Lung (tissue), 12 donors: ENCODE data around the gene EIF5A. TPM values are rescaled to one million over a fixed set of nuclear protein-coding genes. Genes with fewer than 3 reads are reported as not detected.

ENCODE experiments used
- ATAC-seq: fragments of 200-7000 bp; cut with Tn5 transposase; one replicate; pipeline ENCODE4 v1.9.1; 2020; ENCODE audit warnings: moderate number of reproducible peaks; ENCODE audit not compliant: insufficient read depth, low FRiP score
- DNase-seq, 3 donors: peaks; one replicate each; pipeline ENCODE4 v3.0.0-alpha.2; 2013 to 2017
- H3K27ac ChIP-seq, 2 donors: one replicate each; pipeline ENCODE4 v1.5.1; 2013; ENCODE audit warnings: mild to moderate bottlenecking in 2 of 2, moderate library complexity in 2 of 2, control low read depth in 1 of 2, inconsistent platforms in 1 of 2, low read depth in 1 of 2, low read length in 1 of 2
- H3K27me3 ChIP-seq, 3 donors: one replicate each; pipeline ENCODE4 v1.5.1; 2013; ENCODE audit warnings: low read length in 2 of 3; ENCODE audit not compliant: control insufficient read depth in 3 of 3, insufficient read depth in 3 of 3
- H3K36me3 ChIP-seq, 4 donors: one replicate each; pipeline ENCODE4 v1.5.1; 2013; ENCODE audit warnings: low read length in 4 of 4, mild to moderate bottlenecking in 1 of 4, moderate library complexity in 1 of 4; ENCODE audit not compliant: control insufficient read depth in 4 of 4, insufficient read depth in 4 of 4
- H3K4me1 ChIP-seq, 5 donors: one replicate each; pipeline ENCODE4 v1.5.1; 2013; ENCODE audit warnings: low read length in 5 of 5, mild to moderate bottlenecking in 2 of 5, moderate library complexity in 1 of 5; ENCODE audit not compliant: control insufficient read depth in 5 of 5, insufficient read depth in 5 of 5
- H3K4me3 ChIP-seq: one replicate; pipeline ENCODE4 v1.5.1; 2013; ENCODE audit warnings: mild to moderate bottlenecking, control low read depth, moderate library complexity
- H3K9ac ChIP-seq, 2 donors: one replicate each; pipeline ENCODE4 v1.5.1; 2013; ENCODE audit warnings: low read length in 2 of 2, control low read depth in 1 of 2; ENCODE audit not compliant: insufficient read depth in 1 of 2
- H3K9me3 ChIP-seq, 4 donors: one replicate each; pipeline ENCODE4 v1.5.1; 2013; ENCODE audit warnings: low read length in 3 of 4, mild to moderate bottlenecking in 1 of 4, moderate library complexity in 1 of 4; ENCODE audit not compliant: control insufficient read depth in 4 of 4, insufficient read depth in 3 of 4
- WGBS, 2 donors: extraction: QIAGEN DNeasy Blood & Tissue Kit; methylation state at CpG; one replicate each; pipeline ENCODE4 v1.1.7; 2013; 5-methylcytosine and 5-hydroxymethylcytosine counted together
- polyA plus RNA-seq, 2 donors: library from polyadenylated mRNA; stranded (reverse); fragments of 200-250 nt; gene quantifications; one replicate each; pipeline ENCODE4 v1.2.1, GENCODE V29; 2013
- total RNA-seq, 2 donors: library from RNA; depleted of rRNA in 1 of 2; stranded (reverse); fragments of >200 nt in 1 of 2; gene quantifications; one replicate each; pipeline ENCODE4 v1.2.1, GENCODE V29; 2014 to 2021
- TF ChIP-seq, protein P1 (sequence below): IDR thresholded peaks from 2 replicates; pipeline ENCODE4 v1.5.1; 2012; ENCODE audit warnings: mild to moderate bottlenecking; ENCODE audit errors: control extremely low read depth, extremely low read depth
- donor health status: control.
- donor health status: control.
- donor health status: Bipolar disorder and iron deficiency.
- donor health status: healthy.
- donor health status: DM: yes; HTN: yes; CAD: no.

EIF5A gene
- total and polyA plus RNA-seq, 4 donors: 104 to 607 (median 556) TPM

DNA sequence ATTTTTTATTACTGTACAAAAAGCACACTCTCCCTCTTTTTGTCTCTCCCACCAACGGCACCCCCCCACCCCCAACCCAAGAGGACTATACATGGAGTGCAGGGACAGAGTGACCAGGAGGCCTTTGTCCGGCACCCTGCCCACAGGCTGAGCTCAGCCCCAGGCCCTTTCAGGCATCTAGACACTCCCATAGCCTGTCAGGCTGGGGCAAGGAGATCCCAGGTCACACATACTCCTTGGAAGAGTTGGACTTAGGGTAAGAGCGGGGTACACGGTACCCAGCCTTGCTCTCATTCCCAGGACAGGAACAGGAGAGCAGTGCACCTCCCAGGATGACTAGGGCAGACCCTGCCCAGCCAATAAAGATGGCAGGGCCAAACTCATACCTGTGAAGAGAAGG lies 47.3 kb upstream of the EIF5A start:
- peaks cover 0 to 23% (median 18%) of the 10 kb centered on the region in 3 donors for H3K27me3 ChIP-seq
- WGBS, 2 donors: 69 to 82% methylated on average over 4 of the region's 4 CpGs
- peak overlapping the region in 1 of 2 donors; percentile 31 for H3K9ac ChIP-seq
- H3K36me3 ChIP-seq: peaks cover 0 to 18% (median 7%) of the 10 kb centered on the region in 4 donors
- ATAC-seq: no peak
- no peak for DNase-seq
- H3K9me3 ChIP-seq: no peaks in the 10 kb centered on the region
- no peak overlapping the region for H3K4me3 ChIP-seq
- TF ChIP-seq, protein P1, sequence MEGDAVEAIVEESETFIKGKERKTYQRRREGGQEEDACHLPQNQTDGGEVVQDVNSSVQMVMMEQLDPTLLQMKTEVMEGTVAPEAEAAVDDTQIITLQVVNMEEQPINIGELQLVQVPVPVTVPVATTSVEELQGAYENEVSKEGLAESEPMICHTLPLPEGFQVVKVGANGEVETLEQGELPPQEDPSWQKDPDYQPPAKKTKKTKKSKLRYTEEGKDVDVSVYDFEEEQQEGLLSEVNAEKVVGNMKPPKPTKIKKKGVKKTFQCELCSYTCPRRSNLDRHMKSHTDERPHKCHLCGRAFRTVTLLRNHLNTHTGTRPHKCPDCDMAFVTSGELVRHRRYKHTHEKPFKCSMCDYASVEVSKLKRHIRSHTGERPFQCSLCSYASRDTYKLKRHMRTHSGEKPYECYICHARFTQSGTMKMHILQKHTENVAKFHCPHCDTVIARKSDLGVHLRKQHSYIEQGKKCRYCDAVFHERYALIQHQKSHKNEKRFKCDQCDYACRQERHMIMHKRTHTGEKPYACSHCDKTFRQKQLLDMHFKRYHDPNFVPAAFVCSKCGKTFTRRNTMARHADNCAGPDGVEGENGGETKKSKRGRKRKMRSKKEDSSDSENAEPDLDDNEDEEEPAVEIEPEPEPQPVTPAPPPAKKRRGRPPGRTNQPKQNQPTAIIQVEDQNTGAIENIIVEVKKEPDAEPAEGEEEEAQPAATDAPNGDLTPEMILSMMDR: no peak
- peak overlapping the region in 1 of 2 donors; percentile 79 for H3K27ac ChIP-seq
- H3K4me1 ChIP-seq: peaks cover 0 to 11% (median 0%) of the 10 kb centered on the region in 5 donors

DNA sequence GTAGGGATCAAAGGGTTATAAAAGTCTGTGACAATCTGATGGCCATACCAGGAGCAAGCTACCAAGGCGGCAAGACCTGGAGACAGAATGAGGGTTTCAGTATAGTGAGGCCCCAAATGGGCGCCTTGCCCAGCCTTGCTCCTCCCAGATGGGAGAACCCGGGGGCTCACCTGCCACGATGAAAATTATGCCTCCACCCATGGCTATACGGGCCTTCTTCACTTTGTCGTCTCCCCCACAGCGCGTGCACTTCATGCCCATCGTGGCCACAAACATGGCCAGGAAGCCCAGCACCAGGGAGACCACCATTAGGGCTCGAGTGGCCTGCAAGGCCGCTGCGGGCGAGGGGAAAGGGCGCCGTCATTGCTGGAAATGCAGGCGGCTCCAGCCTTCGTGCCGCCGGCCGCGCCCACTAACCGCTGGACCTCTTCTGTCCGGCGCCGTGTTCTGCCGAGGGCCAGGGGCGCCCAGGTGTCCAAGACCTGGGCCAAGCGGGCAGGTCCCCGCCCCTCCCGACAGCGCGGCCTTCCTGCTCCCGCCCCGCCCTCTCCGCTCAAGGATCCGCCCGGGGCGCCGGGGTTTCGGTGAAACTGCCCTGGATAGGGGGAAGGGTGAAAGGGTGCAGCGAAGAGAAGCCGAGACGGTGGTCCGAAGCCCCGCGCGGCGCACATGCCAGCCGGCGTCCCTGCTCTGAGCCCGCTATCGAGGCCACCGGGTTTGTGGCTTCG lies 46.6 kb upstream of the EIF5A start:
- H3K9ac ChIP-seq: peak overlapping the region in 1 of 2 donors; percentile 31
- no peaks in the 10 kb centered on the region for H3K9me3 ChIP-seq
- peaks cover 0 to 18% (median 7%) of the 10 kb centered on the region in 4 donors for H3K36me3 ChIP-seq
- peaks cover 0 to 23% (median 18%) of the 10 kb centered on the region in 3 donors for H3K27me3 ChIP-seq
- H3K27ac ChIP-seq: peak overlapping the region in 1 of 2 donors; percentile 90
- peaks cover 0 to 11% (median 0%) of the 10 kb centered on the region in 5 donors for H3K4me1 ChIP-seq
- TF ChIP-seq, protein P1: no peak
- ATAC-seq (peak; percentile 63), DNase-seq (peak; percentile 38 to 58 (median 47))
- peak overlapping the region; percentile 57 for H3K4me3 ChIP-seq
- WGBS, 2 donors: 7 to 13% methylated on average over 30 to 54 of the region's 54 CpGs

DNA sequence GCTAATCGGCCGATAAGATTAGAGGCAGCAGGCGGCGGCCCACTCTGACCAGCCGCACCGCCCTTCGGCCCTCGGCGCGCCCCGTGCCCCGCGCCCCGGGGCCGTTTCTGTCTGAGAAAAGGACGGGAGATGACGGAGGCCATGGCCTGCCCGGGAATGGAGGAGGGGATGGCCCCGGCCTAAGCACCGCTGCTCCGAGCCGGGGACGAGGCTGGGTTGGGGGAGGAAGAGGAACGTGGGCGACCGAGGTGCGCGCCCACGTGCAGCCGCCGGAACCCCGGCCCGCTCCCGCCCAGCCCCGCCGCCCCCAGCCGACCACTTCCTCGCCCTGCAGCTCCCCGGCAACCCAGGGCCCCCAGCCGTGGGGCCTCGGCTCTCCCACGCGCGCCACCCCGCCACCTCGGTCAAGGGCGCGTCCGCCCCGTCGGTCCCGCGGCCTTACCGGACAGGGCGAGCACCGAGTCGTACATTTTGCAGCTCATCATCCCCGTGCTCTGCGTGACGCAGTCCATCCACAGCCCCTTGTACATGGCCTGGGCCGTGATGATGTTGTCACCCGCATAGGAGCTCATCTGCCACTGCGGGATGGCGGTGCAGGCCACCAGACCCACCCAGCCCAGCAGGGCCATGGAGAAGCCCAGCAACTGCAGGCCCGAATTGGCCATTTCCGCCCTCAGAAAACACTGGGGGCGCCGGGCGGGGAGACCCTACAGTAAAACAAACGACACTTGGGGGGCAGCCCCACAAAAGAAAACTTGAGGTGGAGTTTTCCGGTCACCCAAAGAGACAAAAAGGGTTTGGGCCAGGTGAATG lies 45.8 kb upstream of the EIF5A start:
- peak overlapping the region in 1 of 2 donors; percentile 90 for H3K27ac ChIP-seq
- peaks cover 0 to 23% (median 18%) of the 10 kb centered on the region in 3 donors for H3K27me3 ChIP-seq
- TF ChIP-seq, protein P1: no peak
- 10 to 11% methylated on average over 50 to 71 of the region's 71 CpGs for WGBS, 2 donors
- DNase-seq: no peak
- peaks cover 0 to 15% (median 4%) of the 10 kb centered on the region in 4 donors for H3K36me3 ChIP-seq
- peak overlapping the region; percentile 53 to 68 for H3K9ac ChIP-seq
- H3K4me3 ChIP-seq: peak overlapping the region; percentile 57
- H3K9me3 ChIP-seq: no peaks in the 10 kb centered on the region
- peaks cover 0 to 11% (median 0%) of the 10 kb centered on the region in 5 donors for H3K4me1 ChIP-seq
- ATAC-seq: peak; percentile 3
